ENCODE results near the gene LRP3. TPM values are rescaled to one million over a fixed set of nuclear protein-coding genes. Genes with fewer than 3 reads are reported as not detected.

LRP3 gene
- total and polyA plus RNA-seq, 2 donors (not counting 1 experiment from before 2014, with no cell fraction given): 0.10 TPM; not detected in 1

- CTCF ChIA-PET: interaction anchor here (14.9 kb wide), 1 partner anchor 159 kb away, joined by 211 read pairs; no protein-coding TSS in a partner anchor
- H3K4me3 ChIP-seq (ENCODE audit: control extremely low read depth in 1 of 5, extremely low read depth in 1 of 5, insufficient read depth in 1 of 5, low read depth in 2 of 5, low read length in 4 of 5): no peak overlapping the region
- Mint-ChIP-seq H3K4me1 (no peaks in the 10 kb centered on the region), H3K9me3 (ENCODE audit: insufficient read depth) (no peaks in the 10 kb centered on the region), H3K27me3 (peaks cover 5% of the 10 kb centered on the region), H3K27ac (no peak overlapping the region), H3K4me3 (no peak overlapping the region)
- H3K27me3 ChIP-seq (replicated peaks in 1 of 4; ENCODE audit: control extremely low read depth in 1 of 4, control insufficient read depth in 3 of 4, insufficient read depth in 4 of 4, low read length in 3 of 4): no peaks in the 10 kb centered on the region
- POLR2A ChIA-PET: no interaction called here
- H4K20me1 ChIP-seq (ENCODE audit: control insufficient read depth, insufficient read depth, low read length, poor library complexity, severe bottlenecking): no peaks in the 10 kb centered on the region
- intact Hi-C loops (cut with micrococcal nuclease): no loop called here
- WGBS (ENCODE audit: insufficient coverage): 92% methylated on average over 8 of the region's 8 CpGs
- H3K9ac ChIP-seq (ENCODE audit: low read length): no peak overlapping the region
- ATAC-seq (ENCODE audit: low read depth) (no peak), DNase-seq (no peak)
- H3K4me2 ChIP-seq (replicated peaks; ENCODE audit: low read depth, low read length, poor library complexity, severe bottlenecking): no peak overlapping the region
- TF ChIP-seq, protein P1, sequence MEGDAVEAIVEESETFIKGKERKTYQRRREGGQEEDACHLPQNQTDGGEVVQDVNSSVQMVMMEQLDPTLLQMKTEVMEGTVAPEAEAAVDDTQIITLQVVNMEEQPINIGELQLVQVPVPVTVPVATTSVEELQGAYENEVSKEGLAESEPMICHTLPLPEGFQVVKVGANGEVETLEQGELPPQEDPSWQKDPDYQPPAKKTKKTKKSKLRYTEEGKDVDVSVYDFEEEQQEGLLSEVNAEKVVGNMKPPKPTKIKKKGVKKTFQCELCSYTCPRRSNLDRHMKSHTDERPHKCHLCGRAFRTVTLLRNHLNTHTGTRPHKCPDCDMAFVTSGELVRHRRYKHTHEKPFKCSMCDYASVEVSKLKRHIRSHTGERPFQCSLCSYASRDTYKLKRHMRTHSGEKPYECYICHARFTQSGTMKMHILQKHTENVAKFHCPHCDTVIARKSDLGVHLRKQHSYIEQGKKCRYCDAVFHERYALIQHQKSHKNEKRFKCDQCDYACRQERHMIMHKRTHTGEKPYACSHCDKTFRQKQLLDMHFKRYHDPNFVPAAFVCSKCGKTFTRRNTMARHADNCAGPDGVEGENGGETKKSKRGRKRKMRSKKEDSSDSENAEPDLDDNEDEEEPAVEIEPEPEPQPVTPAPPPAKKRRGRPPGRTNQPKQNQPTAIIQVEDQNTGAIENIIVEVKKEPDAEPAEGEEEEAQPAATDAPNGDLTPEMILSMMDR (IDR thresholded peaks at IDR 0.05): no peak
- no peak for TF ChIP-seq EZH2 (IDR thresholded peaks at IDR 0.05; ENCODE audit: borderline replicate concordance, insufficient read depth, low read depth, low read length, poor library complexity, severe bottlenecking)
- no peaks in the 10 kb centered on the region for H3K4me1 ChIP-seq (ENCODE audit: control insufficient read depth in 2 of 2, insufficient read depth in 2 of 2, low read length in 2 of 2)
- H3K36me3 ChIP-seq (replicated peaks in 1 of 2; ENCODE audit: control extremely low read depth in 1 of 2, control insufficient read depth in 1 of 2, extremely low read depth in 1 of 2, insufficient read depth in 2 of 2, low read length in 1 of 2): no peaks in the 10 kb centered on the region
- no peak overlapping the region for H2AFZ ChIP-seq (ENCODE audit: insufficient read depth, low read depth, low read length, poor library complexity, severe bottlenecking)
- H3K27ac ChIP-seq (ENCODE audit: low read length in 2 of 2): no peak overlapping the region
- H3K79me2 ChIP-seq (ENCODE audit: control insufficient read depth, insufficient read depth, low read length): no peaks in the 10 kb centered on the region
- H3K9me3 ChIP-seq (ENCODE audit: control extremely low read depth in 1 of 3, control insufficient read depth in 2 of 3, insufficient read depth in 1 of 3, low read length in 2 of 3): peaks cover 0 to 19% (median 8%) of the 10 kb centered on the region in 3 donors
These were observed 54.0 kb downstream of the LRP3 start for GRCh38 chr19:33248104-33248503.

DNA sequence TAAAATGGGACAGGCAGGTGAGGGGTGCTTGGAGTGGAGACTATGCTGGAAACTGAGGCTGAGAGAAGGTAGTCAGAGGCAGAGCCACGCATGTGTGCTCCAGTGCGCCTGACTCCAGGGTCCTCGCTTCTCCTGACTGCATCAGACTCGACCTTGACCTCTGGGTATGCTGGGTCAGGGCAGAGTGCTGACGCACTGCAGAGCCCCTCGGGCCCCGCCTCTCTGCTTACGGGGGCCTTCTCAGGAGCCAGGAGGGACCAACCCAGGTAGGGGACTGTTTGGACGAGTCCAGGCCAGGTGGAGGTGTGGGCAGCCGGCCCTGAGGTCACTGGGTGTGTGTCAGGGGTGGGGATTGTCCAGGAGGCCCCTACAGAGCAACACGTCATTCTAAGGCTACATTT, 54.4 kb downstream of the LRP3 start:
- H3K4me2 ChIP-seq (replicated peaks; ENCODE audit: low read depth, low read length, poor library complexity, severe bottlenecking): no peak overlapping the region
- intact Hi-C loops (cut with micrococcal nuclease): no loop called here
- Mint-ChIP-seq H3K4me3 (no peak overlapping the region), H3K4me1 (no peaks in the 10 kb centered on the region), H3K27ac (no peak overlapping the region), H3K9me3 (ENCODE audit: insufficient read depth) (no peaks in the 10 kb centered on the region), H3K27me3 (peaks cover 5% of the 10 kb centered on the region)
- ATAC-seq (ENCODE audit: low read depth) (no peak), DNase-seq (no peak)
- no peaks in the 10 kb centered on the region for H3K36me3 ChIP-seq (replicated peaks in 1 of 2; ENCODE audit: control extremely low read depth in 1 of 2, control insufficient read depth in 1 of 2, extremely low read depth in 1 of 2, insufficient read depth in 2 of 2, low read length in 1 of 2)
- ChIA-PET POLR2A (no interaction called here), CTCF (no interaction called here)
- H3K9me3 ChIP-seq (ENCODE audit: control extremely low read depth in 1 of 3, control insufficient read depth in 2 of 3, insufficient read depth in 1 of 3, low read length in 2 of 3): peaks cover 0 to 19% (median 8%) of the 10 kb centered on the region in 3 donors
- H4K20me1 ChIP-seq (ENCODE audit: control insufficient read depth, insufficient read depth, low read length, poor library complexity, severe bottlenecking): no peaks in the 10 kb centered on the region
- H3K4me1 ChIP-seq (ENCODE audit: control insufficient read depth in 2 of 2, insufficient read depth in 2 of 2, low read length in 2 of 2): no peaks in the 10 kb centered on the region
- H3K27ac ChIP-seq (ENCODE audit: low read length in 2 of 2): no peak overlapping the region
- H3K27me3 ChIP-seq (replicated peaks in 1 of 4; ENCODE audit: control extremely low read depth in 1 of 4, control insufficient read depth in 3 of 4, insufficient read depth in 4 of 4, low read length in 3 of 4): no peaks in the 10 kb centered on the region
- H3K4me3 ChIP-seq (ENCODE audit: control extremely low read depth in 1 of 5, extremely low read depth in 1 of 5, insufficient read depth in 1 of 5, low read depth in 2 of 5, low read length in 4 of 5): no peak overlapping the region
- TF ChIP-seq, protein P1 (IDR thresholded peaks at IDR 0.05): no peak
- TF ChIP-seq EZH2 (IDR thresholded peaks at IDR 0.05; ENCODE audit: borderline replicate concordance, insufficient read depth, low read depth, low read length, poor library complexity, severe bottlenecking): no peak
- H3K79me2 ChIP-seq (ENCODE audit: control insufficient read depth, insufficient read depth, low read length): no peaks in the 10 kb centered on the region
- no peak overlapping the region for H3K9ac ChIP-seq (ENCODE audit: low read length)
- no peak overlapping the region for H2AFZ ChIP-seq (ENCODE audit: insufficient read depth, low read depth, low read length, poor library complexity, severe bottlenecking)
- WGBS (ENCODE audit: insufficient coverage): 92% methylated on average over 9 of the region's 11 CpGs

Data from B cell (primary cell).